Fibroblast of pulmonary artery (primary cell): ENCODE measurements around the gene ARNT2.
A peak's percentile ranks its signal among the peaks of the same experiment; 100 is the strongest.

Source experiments
- DNase-seq: peaks from one replicate; pipeline ENCODE4 v3.0.0-alpha.2; 2010; ENCODE audit warnings: low read depth
- H3K4me3 ChIP-seq: replicated peaks from 2 replicates; pipeline ENCODE4 v1.5.1; 2011; ENCODE audit warnings: low read depth, mild to moderate bottlenecking, control low read depth, low read length, moderate library complexity
- TF ChIP-seq, protein P1 (sequence below): IDR thresholded peaks from 2 replicates; pipeline ENCODE4 v1.5.1; 2011; ENCODE audit warnings: mild to moderate bottlenecking, control low read depth, low read length, inconsistent platforms; ENCODE audit errors: missing control alignments

Gene ARNT2

DNA sequence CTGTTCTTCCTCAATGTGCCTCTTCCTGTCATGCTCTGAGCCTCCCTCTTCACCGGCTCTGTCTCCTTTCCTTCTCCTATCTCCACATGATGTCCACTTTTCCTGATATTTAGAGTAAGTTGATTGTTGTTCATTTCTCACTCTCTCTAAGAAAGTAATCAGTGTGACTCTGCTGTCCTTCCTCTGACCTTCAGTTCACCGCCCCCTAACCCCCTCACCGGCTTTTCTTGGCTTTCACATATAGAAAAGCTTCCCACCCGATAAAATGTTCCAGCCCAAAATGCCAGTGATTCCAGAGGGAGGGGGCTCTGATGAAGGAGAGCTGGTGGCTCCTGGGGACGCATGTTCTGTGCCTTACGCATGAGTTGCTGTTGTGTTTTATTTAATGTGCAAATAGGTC, 170.4 kb downstream of the ARNT2 start:
- no peak overlapping the region for H3K4me3 ChIP-seq
- DNase-seq: no peak
- TF ChIP-seq, protein P1, sequence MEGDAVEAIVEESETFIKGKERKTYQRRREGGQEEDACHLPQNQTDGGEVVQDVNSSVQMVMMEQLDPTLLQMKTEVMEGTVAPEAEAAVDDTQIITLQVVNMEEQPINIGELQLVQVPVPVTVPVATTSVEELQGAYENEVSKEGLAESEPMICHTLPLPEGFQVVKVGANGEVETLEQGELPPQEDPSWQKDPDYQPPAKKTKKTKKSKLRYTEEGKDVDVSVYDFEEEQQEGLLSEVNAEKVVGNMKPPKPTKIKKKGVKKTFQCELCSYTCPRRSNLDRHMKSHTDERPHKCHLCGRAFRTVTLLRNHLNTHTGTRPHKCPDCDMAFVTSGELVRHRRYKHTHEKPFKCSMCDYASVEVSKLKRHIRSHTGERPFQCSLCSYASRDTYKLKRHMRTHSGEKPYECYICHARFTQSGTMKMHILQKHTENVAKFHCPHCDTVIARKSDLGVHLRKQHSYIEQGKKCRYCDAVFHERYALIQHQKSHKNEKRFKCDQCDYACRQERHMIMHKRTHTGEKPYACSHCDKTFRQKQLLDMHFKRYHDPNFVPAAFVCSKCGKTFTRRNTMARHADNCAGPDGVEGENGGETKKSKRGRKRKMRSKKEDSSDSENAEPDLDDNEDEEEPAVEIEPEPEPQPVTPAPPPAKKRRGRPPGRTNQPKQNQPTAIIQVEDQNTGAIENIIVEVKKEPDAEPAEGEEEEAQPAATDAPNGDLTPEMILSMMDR: no peak

DNA sequence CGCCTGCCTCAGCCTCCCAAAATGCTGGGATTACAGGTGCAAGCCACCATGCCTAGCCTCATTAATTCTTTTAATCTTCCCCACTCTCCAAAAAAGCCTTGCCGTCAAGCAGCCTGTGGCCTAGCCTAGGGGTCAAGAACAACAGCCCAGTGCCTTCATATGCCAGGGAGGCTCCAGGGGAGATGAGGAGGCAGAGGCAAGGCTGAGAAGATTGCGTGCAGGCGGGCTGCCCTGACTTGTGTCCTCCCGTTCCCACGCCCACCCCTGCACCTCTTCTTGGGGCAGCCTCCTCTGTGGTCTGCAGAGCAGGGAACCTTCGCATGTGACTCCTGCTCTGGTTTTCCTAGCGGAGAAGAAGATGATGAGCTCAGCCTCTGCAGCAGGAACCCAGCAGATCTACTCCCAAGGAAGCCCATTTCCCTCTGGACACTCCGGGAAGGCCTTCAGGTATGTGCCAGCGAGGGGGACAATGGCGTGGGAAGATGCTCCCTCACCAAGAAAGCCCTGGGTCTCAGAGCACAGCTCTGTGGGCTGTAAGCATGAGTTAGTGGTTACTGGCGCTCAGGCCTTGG, 172.4 kb downstream of the ARNT2 start:
- no peak for DNase-seq
- H3K4me3 ChIP-seq: no peak overlapping the region
- TF ChIP-seq, protein P1: no peak

DNA sequence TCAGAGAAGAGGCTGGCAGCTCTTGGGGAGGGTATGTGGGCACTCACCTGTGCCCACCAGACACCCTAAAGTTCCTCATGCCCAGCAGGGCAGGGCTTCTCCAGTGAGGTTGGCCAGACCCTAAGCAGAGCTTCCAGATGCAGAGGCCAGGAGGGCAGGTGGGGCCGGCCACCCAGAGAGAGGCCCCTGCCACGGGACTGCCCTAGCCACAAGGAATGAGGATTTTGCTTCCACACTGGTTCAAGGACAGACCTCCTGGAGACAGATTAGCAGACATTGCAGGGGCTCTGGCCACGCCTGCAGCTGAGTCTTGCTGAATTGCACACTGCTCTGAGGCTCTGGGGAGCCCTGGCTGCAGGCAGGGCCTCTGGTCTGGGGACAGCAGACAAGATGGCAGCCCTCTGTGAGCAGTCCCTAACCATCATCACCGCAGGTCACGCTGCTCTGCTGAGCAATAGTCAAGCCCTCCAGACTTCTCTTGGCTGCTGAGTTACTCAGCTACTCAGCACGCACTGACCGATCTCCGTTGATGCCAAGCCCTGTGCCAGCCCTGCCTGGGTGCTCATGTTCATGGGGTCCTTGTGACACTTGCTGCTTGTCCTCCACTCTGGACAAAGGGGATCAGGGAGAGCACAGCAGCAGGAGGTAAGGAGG, 173.5 kb downstream of the ARNT2 start:
- TF ChIP-seq, protein P1: no peak
- H3K4me3 ChIP-seq: no peak overlapping the region
- DNase-seq: no peak

DNA sequence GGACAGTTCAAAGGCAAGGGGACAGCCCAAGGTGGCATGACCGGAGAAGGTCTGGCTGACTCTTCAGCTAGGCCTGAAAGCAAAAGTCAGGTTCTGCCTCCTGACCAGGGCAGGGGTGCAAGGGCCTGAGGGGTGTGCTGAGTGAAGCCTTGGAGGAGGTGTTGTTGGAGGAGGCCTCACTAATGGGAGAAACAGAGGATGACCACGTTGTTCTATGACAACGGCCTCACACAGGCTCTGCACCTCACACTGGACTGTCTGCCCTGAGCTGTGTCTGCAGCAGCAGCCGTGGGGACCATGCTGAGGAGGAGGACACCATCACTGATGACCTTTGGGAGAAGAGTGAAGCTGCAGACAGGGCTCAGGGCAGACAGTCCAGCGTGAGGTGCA, 174.0 kb downstream of the ARNT2 start:
- no peak for DNase-seq
- H3K4me3 ChIP-seq: no peak overlapping the region
- TF ChIP-seq, protein P1: no peak

DNA sequence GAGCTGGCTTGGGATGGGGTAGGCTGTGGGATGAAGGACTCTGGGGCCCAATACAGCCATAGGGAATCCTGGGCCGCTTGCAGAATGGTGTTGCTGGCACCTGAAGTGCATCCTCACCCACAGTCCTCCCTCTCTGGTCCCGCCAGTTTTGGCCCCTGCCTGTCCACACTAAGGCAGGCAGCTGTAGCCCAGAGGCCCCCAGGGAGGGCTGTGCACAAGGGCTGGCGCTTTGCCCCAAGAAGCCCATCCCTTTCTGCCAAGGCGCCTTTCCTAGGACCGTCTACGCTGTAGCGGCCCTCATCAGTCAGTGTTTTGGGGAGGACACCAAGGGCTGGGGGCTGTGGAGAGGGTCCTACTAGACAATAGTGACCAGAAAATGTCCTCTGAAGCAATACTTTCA, 174.7 kb downstream of the ARNT2 start:
- TF ChIP-seq, protein P1: no peak

DNA sequence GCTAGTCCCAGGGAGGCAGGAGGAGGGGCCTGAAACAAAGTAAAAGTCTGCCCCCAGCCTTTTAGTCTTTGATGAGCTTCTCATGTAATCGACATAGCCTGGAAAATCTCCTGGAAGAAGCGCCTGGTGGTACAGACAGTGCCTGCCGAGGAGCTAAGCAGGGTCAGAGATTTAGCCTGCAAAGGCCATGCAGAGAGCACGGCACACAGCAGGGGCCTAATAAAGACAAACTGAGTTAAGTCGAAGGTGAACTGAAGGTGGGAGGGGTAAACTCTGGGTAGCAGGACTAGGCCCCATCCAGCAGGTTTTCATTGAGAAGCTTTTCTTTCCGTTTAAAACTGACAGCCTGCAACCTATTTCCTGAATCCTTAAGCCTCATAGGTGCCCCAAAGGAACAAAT, 175.4 kb downstream of the ARNT2 start:
- TF ChIP-seq, protein P1: no peak
- no peak overlapping the region for H3K4me3 ChIP-seq
- DNase-seq: no peak

More for the DNA sequence above, 174.7 kb downstream of the ARNT2 start:
- no peak overlapping the region for H3K4me3 ChIP-seq
- no peak for DNase-seq

DNA sequence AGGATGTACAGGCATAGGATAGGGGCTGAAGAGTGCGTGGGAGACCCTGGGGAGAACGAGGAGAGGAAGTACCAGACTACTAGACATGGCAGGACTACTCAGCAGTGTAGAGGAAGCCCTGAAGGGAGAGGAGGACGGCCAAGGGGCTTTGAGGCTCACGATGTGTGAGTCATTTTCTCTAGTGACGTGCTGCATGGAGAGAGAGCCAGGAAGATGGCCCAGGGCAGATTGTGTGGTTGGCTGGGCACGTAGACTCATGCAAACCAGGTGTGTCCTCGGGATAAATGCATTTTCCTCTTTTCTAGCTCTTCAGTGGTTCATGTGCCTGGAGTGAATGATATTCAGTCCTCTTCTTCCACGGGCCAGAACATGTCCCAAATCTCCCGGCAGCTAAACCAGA, 175.9 kb downstream of the ARNT2 start:
- peak; percentile 78 for DNase-seq
- TF ChIP-seq, protein P1: no peak
- no peak overlapping the region for H3K4me3 ChIP-seq
